ENCODE results near the gene PRCD.

DNA sequence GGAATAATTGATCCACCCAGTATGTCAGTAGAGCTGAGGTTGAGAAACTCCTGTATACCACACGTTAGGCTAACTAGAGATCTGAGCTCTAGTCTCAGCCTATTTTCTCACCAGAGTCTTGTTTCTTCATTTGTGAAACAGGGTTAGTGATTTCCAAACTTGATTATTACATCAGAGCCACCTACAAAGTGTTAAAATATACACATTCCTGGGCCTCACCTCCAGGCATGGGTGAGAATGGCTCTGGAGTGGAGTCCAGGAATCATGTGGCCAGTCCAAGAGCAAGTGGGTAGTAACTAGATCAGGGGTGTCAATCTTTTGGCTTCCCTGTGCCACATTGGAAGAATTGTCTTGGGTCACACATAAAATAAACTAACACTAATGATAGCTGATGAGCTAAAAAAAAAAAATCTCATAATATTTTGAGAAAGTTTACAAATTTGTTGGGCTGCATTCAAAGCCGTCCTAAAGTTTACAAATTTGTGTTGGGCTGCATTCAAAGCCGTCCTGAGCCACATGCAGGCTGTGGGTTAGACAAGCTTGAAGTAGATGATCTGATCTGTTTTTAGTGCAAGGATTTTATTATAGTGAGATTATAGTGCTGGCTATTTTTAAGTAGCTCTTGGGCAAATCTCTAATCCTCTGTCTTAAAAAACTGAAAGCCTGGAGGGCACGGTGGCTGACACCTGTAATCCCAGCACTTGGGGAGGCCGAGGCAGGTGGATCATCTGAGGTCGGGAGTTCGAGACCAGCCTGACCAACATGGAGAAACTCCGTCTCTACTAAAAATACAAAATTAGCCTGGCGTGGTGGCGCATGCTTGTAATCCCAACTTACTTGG lies 20.4 kb downstream of the PRCD start:
- TF ChIP-seq, protein P1, sequence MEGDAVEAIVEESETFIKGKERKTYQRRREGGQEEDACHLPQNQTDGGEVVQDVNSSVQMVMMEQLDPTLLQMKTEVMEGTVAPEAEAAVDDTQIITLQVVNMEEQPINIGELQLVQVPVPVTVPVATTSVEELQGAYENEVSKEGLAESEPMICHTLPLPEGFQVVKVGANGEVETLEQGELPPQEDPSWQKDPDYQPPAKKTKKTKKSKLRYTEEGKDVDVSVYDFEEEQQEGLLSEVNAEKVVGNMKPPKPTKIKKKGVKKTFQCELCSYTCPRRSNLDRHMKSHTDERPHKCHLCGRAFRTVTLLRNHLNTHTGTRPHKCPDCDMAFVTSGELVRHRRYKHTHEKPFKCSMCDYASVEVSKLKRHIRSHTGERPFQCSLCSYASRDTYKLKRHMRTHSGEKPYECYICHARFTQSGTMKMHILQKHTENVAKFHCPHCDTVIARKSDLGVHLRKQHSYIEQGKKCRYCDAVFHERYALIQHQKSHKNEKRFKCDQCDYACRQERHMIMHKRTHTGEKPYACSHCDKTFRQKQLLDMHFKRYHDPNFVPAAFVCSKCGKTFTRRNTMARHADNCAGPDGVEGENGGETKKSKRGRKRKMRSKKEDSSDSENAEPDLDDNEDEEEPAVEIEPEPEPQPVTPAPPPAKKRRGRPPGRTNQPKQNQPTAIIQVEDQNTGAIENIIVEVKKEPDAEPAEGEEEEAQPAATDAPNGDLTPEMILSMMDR (IDR thresholded peaks at IDR 0.05) = no peak
- no peak for TF ChIP-seq POLR2A (IDR thresholded peaks at IDR 0.05)
